NCI-H2107 treated with DMSO at 0.1 percent for 48 hours (cell line): ENCODE data around the gene ANO8.
"Not testable (repeated sequence)": the region's sequence is repeated elsewhere in the genome, so short reads cannot be mapped to it uniquely, and the experiment has no call there.

ENCODE experiments used
- DNase-seq: peaks from one replicate; lab custom pipeline; 2025; ENCODE audit not compliant: unreplicated experiment; lab: John Stamatoyannopoulos, UW

The ANO8 gene

DNA sequence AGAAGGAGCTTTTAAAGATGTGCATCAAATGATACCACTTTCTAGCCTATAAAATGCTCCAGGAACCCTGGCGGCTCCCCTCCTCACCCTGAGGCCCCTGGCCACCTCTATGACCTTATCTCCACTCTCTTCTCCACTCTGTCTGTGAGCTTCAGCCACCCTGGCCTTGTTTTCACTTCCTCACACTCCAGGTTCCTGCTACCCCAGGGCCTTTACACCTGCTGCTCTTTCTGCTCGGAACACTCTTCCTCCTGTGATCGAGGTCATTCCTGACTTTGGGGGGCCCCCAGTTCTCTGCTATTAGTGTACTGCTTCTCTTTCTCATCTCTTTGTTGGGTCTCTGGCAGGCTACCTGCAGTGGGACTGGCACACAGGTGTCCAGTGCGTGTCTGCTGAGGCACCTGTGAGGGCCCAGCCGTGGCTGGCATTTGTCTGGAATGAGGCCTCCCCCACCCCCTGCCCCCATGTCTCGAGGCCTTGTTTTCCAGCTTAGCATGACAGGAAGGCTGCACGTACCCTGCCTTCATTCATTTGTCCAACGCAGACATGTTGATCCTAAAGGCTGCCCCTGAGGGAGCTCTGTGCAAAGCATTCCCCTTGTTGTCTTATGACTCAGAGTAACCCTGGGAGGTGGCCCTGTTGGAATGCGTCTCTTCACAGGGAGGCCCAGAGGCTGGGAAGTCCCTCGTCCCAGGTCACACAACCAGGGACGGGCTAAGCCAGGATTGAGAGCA is 23.0 kb downstream of the ANO8 start:
- no peak for DNase-seq

DNA sequence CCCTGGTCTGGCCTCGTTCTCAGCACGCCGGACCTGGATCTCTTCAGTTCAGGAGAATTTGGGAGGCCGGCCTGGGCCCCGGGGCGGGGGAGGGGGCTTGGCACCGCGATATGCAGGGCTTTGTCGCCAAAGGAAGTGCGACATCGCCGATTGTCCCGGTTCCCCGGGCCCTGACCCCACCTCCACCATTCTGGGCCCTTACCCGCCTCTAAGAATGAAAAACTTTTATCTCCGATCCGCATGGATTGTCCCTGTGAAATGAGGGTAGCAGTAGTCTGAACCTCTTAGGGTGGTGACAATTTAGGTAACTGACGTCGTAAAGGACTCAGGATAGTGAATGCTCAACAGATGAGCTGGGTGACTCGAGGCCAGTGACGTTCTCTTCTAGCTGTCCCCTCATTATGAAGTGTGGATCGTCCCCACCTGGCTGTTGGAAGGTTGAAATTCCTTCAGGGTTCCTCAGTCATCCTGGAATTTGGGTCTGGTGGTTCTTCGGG is 24.6 kb downstream of the ANO8 start:
- DNase-seq, result no peak

DNA sequence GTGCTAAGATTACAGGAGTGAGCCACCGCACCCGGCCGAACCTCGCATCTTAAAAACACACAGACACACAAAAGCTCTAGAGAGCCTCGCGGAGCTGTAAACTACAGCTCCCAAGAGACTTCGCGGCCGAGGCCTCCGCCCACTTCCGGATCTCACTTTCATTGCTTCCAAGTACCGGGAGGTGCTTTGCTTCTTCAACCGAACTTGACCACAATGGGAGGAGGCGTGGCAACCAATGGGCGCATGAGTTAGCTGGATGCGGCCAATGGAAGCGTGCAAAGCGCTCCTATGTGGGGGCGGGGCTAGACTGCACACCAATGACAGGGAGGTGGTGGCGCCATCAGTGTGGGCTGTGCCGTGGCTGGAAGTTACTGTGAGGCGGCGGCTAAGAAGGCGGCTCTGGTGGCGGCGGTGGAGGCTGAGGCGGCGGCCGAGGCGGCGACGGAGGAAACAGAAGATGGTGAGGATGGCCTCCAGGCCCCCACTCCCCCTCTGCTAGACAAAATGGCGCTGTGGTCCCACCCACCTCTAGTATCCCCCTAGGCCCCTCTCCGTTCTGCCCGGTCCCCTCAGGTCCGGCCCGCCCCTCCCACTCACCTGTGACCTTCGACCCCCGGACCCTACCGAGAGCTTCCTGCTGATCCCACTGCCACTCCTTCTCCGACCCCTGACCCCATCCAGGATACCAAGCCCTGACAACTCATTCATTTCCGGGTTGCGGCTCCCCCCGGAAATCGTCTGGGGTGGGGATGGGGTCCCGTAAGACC is 25.3 kb downstream of the ANO8 start, which contains the start of gene DDA1:
Gene DDA1, plus strand, starts transcription at position 366 of the 767 bp plus-strand sequence. Its CDS starts 92 bp downstream, at position 458.
- DNase-seq, result peak; percentile 98

GRCh38 chr19:17307876-17308377 is 26.7 kb downstream of the ANO8 start:
- DNase-seq, result no peak

GRCh38 chr19:17306285-17306714 is 28.4 kb downstream of the ANO8 start:
- no peak for DNase-seq

GRCh38 chr19:17305517-17306284 is 29.0 kb downstream of the ANO8 start, which contains the start of gene MRPL34:
Gene MRPL34, plus strand, starts transcription at chr19:17305872. Its CDS starts 21 bp downstream, at chr19:17305893.
- DNase-seq, result peak; percentile 98

GRCh38 chr19:17305216-17305516 is 29.5 kb downstream of the ANO8 start:
- no peak for DNase-seq

- no peak for DNase-seq
Measured at GRCh38 chr19:17304386-17305215, 30.1 kb downstream of the ANO8 start.

GRCh38 chr19:17303940-17304267 is 30.8 kb downstream of the ANO8 start:
- no peak for DNase-seq

DNA sequence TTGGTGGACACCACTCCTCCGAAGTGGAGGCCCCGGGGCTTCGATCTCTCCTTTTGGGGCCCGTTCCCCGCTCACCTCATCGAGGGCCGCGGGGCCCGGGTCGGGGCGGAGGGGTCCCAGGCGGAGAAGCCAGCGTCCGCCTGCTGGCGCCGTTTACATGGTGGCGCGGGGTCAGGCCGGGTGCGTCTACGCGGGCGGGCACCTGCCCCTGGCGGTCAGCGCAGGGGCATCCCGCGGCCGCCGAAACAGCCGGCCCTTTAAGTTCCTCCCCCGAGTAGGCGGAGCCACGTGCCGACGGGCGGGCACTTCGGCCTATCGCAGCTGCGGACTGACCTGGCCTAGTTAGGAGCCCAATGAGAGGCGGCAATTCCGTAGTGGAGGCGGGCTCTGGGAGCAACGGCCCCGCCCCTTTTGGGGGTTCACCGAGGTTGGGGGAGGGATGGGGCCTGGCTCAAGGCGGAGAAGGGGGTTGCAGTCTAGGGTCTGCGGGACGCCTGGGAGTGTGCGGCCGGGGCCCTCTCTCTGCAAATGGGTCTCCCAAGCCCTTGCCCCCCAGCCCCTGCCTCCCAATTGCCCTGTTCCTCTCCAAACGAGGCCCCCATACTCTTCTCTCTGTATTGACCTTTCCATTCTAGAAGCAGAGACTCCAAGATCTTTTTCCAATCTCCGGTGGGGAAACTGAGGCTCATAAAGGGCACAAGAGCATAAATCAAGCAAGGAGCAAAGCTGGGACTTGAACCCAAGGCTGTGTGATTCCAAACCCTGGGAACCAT is 31.3 kb downstream of the ANO8 start, which contains the start of gene ABHD8:
Gene ABHD8, minus strand, starts transcription at position 259 of the 773 bp plus-strand sequence. CDS start 1,809 bp downstream, outside the sequence.
- DNase-seq, result peak; percentile 55

DNA sequence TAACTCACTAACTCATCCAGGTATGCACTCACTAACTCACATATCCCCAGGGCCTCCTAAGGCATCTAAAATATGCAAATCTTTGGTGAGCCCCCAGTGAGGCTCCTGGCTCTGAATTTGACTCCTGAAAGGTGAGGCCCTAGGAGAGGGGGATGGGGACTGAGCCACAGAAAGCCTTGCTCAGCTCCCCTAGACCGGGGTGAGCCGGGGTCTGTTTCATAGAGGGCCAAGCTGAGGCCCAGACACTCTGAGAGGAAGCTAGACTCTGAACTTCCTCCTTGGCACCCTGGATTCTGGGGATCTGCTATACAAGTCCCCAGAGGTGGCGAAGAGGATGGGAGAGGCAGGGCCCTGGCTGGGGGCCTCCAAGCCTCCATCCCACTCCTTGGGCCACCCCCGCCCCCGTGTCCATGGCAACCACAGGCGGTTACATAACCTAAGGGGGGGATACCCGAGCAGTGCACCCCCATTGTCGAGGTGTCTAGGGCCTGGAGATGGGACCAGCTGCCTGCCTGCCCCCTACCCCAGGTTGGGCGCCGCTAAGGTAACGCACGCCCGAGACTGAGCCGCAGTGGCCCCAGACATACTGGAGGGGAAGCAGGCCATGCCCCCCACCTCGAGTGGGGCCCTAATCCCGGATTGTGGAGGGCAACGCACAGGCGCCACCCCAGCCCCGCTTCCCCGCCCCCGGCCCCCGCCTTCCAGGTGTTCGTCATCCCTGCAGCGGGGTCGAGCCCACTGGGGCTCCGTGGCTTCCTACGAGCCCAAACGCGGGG is 32.1 kb downstream of the ANO8 start:
- no peak for DNase-seq

DNA sequence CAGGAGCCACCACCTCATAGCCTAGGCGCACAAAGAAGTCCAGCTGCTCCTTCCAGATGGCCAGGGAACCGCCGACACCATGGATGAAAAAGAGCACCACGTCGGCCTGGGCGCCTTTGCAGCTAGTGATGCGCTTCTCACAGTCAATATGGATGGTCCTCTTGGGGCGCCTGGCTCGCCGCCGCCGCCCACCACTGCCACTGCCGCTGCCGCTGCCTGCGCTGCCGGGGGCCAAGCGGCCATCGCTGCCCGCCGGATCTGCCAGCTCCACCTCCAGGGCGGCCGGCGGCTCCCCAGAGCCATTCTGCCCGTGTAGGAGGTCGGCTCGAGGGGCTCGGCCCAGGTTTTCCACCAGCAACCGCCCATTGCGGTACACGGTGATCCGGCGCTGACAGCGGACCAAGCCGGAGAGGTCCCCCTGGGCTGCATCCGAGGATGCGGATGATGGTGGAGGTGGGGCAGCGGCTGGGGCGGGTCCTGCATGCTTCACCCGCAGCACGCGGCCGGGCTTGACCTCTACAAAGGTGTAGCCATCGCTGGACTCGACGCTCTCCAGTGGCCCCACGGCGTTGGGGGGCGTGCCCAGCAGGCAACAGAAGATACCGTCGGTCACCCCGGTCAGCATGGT is 33.5 kb downstream of the ANO8 start:
- DNase-seq, result no peak

- no peak for DNase-seq
Measured at GRCh38 chr19:17296976-17297375, 37.7 kb downstream of the ANO8 start.

- DNase-seq, result no peak
Measured at GRCh38 chr19:17296273-17296672, 38.4 kb downstream of the ANO8 start.

DNA sequence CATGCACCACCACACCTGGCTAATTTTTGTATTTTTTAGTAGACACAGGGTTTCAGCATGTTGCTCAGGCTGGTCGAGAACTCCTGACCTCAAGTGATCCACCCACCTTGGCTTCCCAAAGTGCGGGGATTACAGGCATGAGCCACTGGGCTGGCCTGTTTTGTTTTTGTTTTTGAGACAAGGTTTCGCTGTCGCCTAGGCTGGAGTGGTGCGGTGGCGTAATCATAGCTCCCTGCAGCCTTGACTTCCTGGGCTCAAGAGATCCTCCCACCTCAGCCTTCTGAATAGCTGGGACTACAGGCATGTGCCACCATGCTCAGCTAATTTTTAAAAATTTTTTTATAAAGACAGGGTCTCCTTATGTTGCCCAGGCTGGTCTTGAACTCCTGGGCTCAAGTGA is 39.1 kb downstream of the ANO8 start:
- not testable (repeated sequence) for DNase-seq

GRCh38 chr19:17294051-17294891 is 40.4 kb downstream of the ANO8 start:
- no peak for DNase-seq

DNA sequence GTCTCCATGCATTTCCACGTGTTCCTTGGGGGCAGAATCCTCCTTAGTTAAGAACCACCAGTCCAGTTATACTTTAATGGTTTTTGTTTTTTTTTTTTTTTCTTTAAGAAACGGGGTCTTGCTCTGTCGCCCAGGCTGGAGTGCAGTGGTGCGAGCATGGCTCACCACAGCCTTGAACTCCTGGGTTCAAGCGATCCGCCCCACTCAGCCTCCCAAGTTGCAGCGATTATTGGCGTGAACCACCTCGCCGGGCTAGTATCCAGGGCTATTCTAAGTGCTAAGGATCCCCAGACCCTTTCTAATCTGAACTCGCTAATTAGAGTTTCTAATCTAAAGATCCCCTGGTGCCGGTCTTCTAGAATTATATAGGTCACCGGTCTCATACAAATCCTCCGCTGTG is 41.0 kb downstream of the ANO8 start:
- DNase-seq, result no peak
